Transverse colon (tissue), 4 donors: ENCODE data around the gene NUAK2.

Experiments used
- CTCF ChIP-seq, 5 experiments: fragments of 200-600 bp in 3 of 5; fragments of 450-650 bp in 2 of 5; sonication (generic) in 3 of 5; IDR thresholded peaks; 1 replicate in 2 of 5; 2 replicates in 3 of 5; pipeline ENCODE4 v1.5.1; 2016 to 2017; ENCODE audit warnings: antibody characterized with exemption in 5 of 5, inconsistent platforms in 3 of 5, mild to moderate bottlenecking in 2 of 5, moderate library complexity in 1 of 5
- EP300 ChIP-seq: sonication (generic); formaldehyde crosslinking; IDR thresholded peaks from one replicate; pipeline ENCODE4 v1.6.1; 2017; ENCODE audit warnings: antibody characterized with exemption, low read depth
- POLR2A ChIP-seq: fragments of 450-650 bp; IDR thresholded peaks from one replicate; pipeline ENCODE4 v1.6.1; 2016; ENCODE audit warnings: antibody characterized with exemption, mild to moderate bottlenecking, moderate library complexity
- POLR2AphosphoS5 ChIP-seq, 3 donors: sonication (generic); formaldehyde crosslinking; IDR thresholded peaks; one replicate each; pipeline ENCODE4 v1.6.1; 2016; ENCODE audit warnings: antibody characterized with exemption in 3 of 3

- TF ChIP-seq CTCF (IDR thresholded peaks at IDR 0.05) (no peak), POLR2A (no peak), EP300 (no peak), POLR2AphosphoS5 (IDR thresholded peaks at IDR 0.05) (no peak)
These were observed 21.4 kb upstream of the NUAK2 start for GRCh38 chr1:205342986-205343385.
